ENCODE data around the gene EHMT1. TPM values are rescaled to one million over a fixed set of nuclear protein-coding genes. Genes with fewer than 3 reads are reported as not detected.

The EHMT1 gene
- total RNA-seq (40.6 and 46.0 TPM in 2 replicates), polyA plus RNA-seq (47.0 and 47.7 TPM in 2 replicates)

GRCh38 chr9:137618105-137619067 is at the start of gene EHMT1:
Gene EHMT1, plus strand, starts transcription at chr9:137619005. Its CDS starts 24 bp downstream, at chr9:137619029.
- peak within 1 kb of the TSS; percentile 90 for H3K4me2 ChIP-seq
- H3K9me3 ChIP-seq (ENCODE audit: low read depth) = no peaks in the 10 kb centered on the region
- H3K4me3 ChIP-seq = peak within 1 kb of the TSS; percentile 44
- peak within 1 kb of the TSS; percentile 14 for H2AFZ ChIP-seq
- peak within 1 kb of the TSS; percentile 92 for H3K27ac ChIP-seq
- peaks cover 74% of the 10 kb centered on the region for H3K79me2 ChIP-seq
- peaks cover 36% of the 10 kb centered on the region for H4K20me1 ChIP-seq (ENCODE audit: insufficient read depth, poor library complexity, severe bottlenecking)
- H3K27me3 ChIP-seq = no peaks in the 10 kb centered on the region
- no peaks in the 10 kb centered on the region for H3K9me2 ChIP-seq (replicated peaks; ENCODE audit: insufficient read depth)
- 1% methylated on average over 54 of the region's 94 CpGs for WGBS (ENCODE audit: low lambda C conversion rate, missing lambda C conversion rate)
- DNase-seq (ENCODE audit: low spot score) = peak; percentile 95
- H3K36me3 ChIP-seq (replicated peaks; ENCODE audit: insufficient read depth, low read depth) = no peaks in the 10 kb centered on the region
- no peak for TF ChIP-seq EZH2 (IDR thresholded peaks at IDR 0.05; ENCODE audit: borderline replicate concordance)
- no peak for TF ChIP-seq CTCF (IDR thresholded peaks at IDR 0.05; ENCODE audit: poor library complexity)
- no peak for TF ChIP-seq EZH2phosphoT487 (IDR thresholded peaks at IDR 0.05; ENCODE audit: low read depth, severe bottlenecking, unreplicated experiment)
- peaks cover 21% of the 10 kb centered on the region for H3K4me1 ChIP-seq (ENCODE audit: insufficient read depth)

- Histone ChIP-seq H3K4me1 (ENCODE audit: insufficient read depth) (no peaks in the 10 kb centered on the region), H3K9me2 (replicated peaks; ENCODE audit: insufficient read depth) (no peaks in the 10 kb centered on the region), H3K79me2 (peaks cover 3% of the 10 kb centered on the region), H3K27ac (no peak overlapping the region), H3K9me3 (ENCODE audit: low read depth) (no peaks in the 10 kb centered on the region), H4K20me1 (ENCODE audit: insufficient read depth, poor library complexity, severe bottlenecking) (no peaks in the 10 kb centered on the region), H2AFZ (no peak overlapping the region), H3K4me2 (no peak overlapping the region), H3K4me3 (no peak overlapping the region), H3K27me3 (no peaks in the 10 kb centered on the region), H3K36me3 (replicated peaks; ENCODE audit: insufficient read depth, low read depth) (no peaks in the 10 kb centered on the region)
- no peak for DNase-seq (ENCODE audit: low spot score)
- TF ChIP-seq EZH2phosphoT487 (IDR thresholded peaks at IDR 0.05; ENCODE audit: low read depth, severe bottlenecking, unreplicated experiment) (no peak), CTCF (IDR thresholded peaks at IDR 0.05; ENCODE audit: poor library complexity) (no peak), EZH2 (IDR thresholded peaks at IDR 0.05; ENCODE audit: borderline replicate concordance) (no peak)
- 100% methylated on average over 3 of the region's 5 CpGs for WGBS (ENCODE audit: low lambda C conversion rate, missing lambda C conversion rate)
Observed at GRCh38 chr9:137569609-137570203, 49.1 kb upstream of the EHMT1 start.

- Histone ChIP-seq H3K9me2 (replicated peaks; ENCODE audit: insufficient read depth) (no peaks in the 10 kb centered on the region), H3K4me2 (no peak overlapping the region), H3K27ac (no peak overlapping the region), H3K9me3 (ENCODE audit: low read depth) (no peaks in the 10 kb centered on the region), H4K20me1 (ENCODE audit: insufficient read depth, poor library complexity, severe bottlenecking) (no peaks in the 10 kb centered on the region), H3K4me3 (no peak overlapping the region), H3K27me3 (no peaks in the 10 kb centered on the region), H3K36me3 (replicated peaks; ENCODE audit: insufficient read depth, low read depth) (no peaks in the 10 kb centered on the region), H2AFZ (no peak overlapping the region), H3K79me2 (peaks cover 9% of the 10 kb centered on the region), H3K4me1 (ENCODE audit: insufficient read depth) (no peaks in the 10 kb centered on the region)
- no peak for DNase-seq (ENCODE audit: low spot score)
- no peak for TF ChIP-seq EZH2 (IDR thresholded peaks at IDR 0.05; ENCODE audit: borderline replicate concordance)
- no peak for TF ChIP-seq EZH2phosphoT487 (IDR thresholded peaks at IDR 0.05; ENCODE audit: low read depth, severe bottlenecking, unreplicated experiment)
- TF ChIP-seq CTCF (IDR thresholded peaks at IDR 0.05; ENCODE audit: poor library complexity) = no peak
- 97% methylated on average over 3 of the region's 3 CpGs for WGBS (ENCODE audit: low lambda C conversion rate, missing lambda C conversion rate)
Observed at GRCh38 chr9:137570566-137570965, 48.2 kb upstream of the EHMT1 start.
